Psoas muscle (tissue), 8 donors: ENCODE results near the gene ABCG2. TPM values are rescaled to one million over a fixed set of nuclear protein-coding genes. Genes with fewer than 3 reads are reported as not detected.
A peak's percentile ranks its signal among the peaks of the same experiment; 100 is the strongest.

Experiments used
- ATAC-seq, 4 donors: fragments of 200-7000 bp; cut with Tn5 transposase; one replicate each; pipeline ENCODE4 v1.9.1; 2020; ENCODE audit warnings: moderate library complexity in 3 of 4, mild to moderate bottlenecking in 2 of 4
- DNase-seq, 2 donors: peaks; one replicate each; pipeline ENCODE4 v3.0.0-alpha.2; 2020
- H3K27ac ChIP-seq: fragments of 200-600 bp; one replicate; pipeline ENCODE4 v1.8.0; 2022
- H3K27me3 ChIP-seq, 3 donors: fragments of 200-600 bp in 1 of 3; one replicate each; pipeline versions ENCODE4 v1.6.1 to v1.8.0; 2013 to 2022; ENCODE audit warnings: low read length in 2 of 3, mild to moderate bottlenecking in 2 of 3, moderate library complexity in 1 of 3; ENCODE audit not compliant: insufficient read depth in 3 of 3
- H3K36me3 ChIP-seq, 2 donors: fragments of 200-600 bp in 1 of 2; one replicate each; pipeline versions ENCODE4 v1.6.1 to v1.8.0; 2013 to 2022; ENCODE audit warnings: low read depth in 1 of 2, mild to moderate bottlenecking in 1 of 2, moderate library complexity in 1 of 2; ENCODE audit not compliant: insufficient read depth in 1 of 2
- H3K4me1 ChIP-seq: fragments of 200-600 bp; one replicate; pipeline ENCODE4 v1.8.0; 2022
- H3K4me3 ChIP-seq: fragments of 200-600 bp; one replicate; pipeline ENCODE4 v1.8.0; 2022; ENCODE audit warnings: mild to moderate bottlenecking
- H3K9me3 ChIP-seq: fragments of 200-600 bp; one replicate; pipeline ENCODE4 v1.8.0; 2022
- WGBS, 3 donors: extraction: QIAGEN DNeasy Blood & Tissue Kit; methylation state at CpG; one replicate each; pipeline versions ENCODE4 v1.1.6 to v1.1.7; 2013; 5-methylcytosine and 5-hydroxymethylcytosine counted together
- intact Hi-C, 2 donors: fragments of 100-400 bp; cut with DNase I; formaldehyde crosslinking; loops; one replicate each; pipeline versions ENCODE4 v1.11.0 to v1.14.2; 2022
- polyA plus RNA-seq, 3 donors: library from polyadenylated mRNA; stranded (reverse); fragments of 200-250 nt; gene quantifications; one replicate each; pipeline ENCODE4 v1.2.3, GENCODE V29; 2013
- total RNA-seq, 4 donors: library from RNA; stranded (reverse); fragmentation: NEBNext Ultra II Directional in 2 of 4; extraction: Animal tissue kit (Norgen Biotek cat#: 25700) in 2 of 4; gene quantifications; one replicate each; pipeline versions ENCODE4 v1.2.1 to v1.2.4, GENCODE V29; 2021 to 2023
- TF ChIP-seq, protein P1 (sequence below): fragments of 200-600 bp; IDR thresholded peaks from one replicate; pipeline ENCODE4 v1.8.0; 2022; ENCODE audit warnings: antibody characterized with exemption
- donor health status: healthy with polysubstance abuse.
- donor health status: DM: no; HTN: no; CAD: no; lungs with moderate emphysema.
- donor health status: Bipolar disorder and iron deficiency.
- donor health status: healthy.
- donor health status: DM: yes; HTN: yes; CAD: no.
- donor health status: DM: no; HTN: no; CAD: no.
- donor health status: DM: no; HTN: no; CAD: no.
- donor health status: DM: yes; HTN: yes; CAD: no.

Gene ABCG2
- total and polyA plus RNA-seq, 7 donors, result 0.09 to 1.8 (median 0.19) TPM

DNA sequence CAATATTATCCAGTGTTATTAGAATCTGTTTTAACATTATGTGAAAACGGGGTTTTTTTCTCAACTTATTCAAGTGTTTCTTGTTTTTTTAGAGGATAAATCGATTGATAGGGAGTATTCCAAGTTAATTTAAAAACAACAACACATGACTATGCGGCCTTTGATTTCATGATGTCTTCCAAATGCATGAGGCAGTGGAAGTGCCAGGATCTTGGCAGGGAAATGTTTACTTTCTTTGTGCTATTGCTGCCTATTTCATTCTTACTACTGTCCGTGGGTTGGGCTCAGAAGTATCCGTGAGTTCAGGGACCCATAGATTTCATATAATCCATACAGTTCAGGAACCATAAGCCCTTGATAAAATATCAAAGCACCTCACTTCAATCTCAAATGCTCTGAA lies 64.6 kb downstream of the ABCG2 start:
- TF ChIP-seq, protein P1, sequence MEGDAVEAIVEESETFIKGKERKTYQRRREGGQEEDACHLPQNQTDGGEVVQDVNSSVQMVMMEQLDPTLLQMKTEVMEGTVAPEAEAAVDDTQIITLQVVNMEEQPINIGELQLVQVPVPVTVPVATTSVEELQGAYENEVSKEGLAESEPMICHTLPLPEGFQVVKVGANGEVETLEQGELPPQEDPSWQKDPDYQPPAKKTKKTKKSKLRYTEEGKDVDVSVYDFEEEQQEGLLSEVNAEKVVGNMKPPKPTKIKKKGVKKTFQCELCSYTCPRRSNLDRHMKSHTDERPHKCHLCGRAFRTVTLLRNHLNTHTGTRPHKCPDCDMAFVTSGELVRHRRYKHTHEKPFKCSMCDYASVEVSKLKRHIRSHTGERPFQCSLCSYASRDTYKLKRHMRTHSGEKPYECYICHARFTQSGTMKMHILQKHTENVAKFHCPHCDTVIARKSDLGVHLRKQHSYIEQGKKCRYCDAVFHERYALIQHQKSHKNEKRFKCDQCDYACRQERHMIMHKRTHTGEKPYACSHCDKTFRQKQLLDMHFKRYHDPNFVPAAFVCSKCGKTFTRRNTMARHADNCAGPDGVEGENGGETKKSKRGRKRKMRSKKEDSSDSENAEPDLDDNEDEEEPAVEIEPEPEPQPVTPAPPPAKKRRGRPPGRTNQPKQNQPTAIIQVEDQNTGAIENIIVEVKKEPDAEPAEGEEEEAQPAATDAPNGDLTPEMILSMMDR, result no peak
- no peaks in the 10 kb centered on the region for H3K9me3 ChIP-seq
- 81 to 88% (median 86%) methylated on average over 5 of the region's 5 CpGs for WGBS, 3 donors
- peaks cover 8% of the 10 kb centered on the region for H3K4me1 ChIP-seq
- ATAC-seq, result no peak
- H3K27ac ChIP-seq, result no peak overlapping the region
- H3K4me3 ChIP-seq, result no peak overlapping the region
- no peaks in the 10 kb centered on the region for H3K36me3 ChIP-seq
- H3K27me3 ChIP-seq, result no peaks in the 10 kb centered on the region
- intact Hi-C loops, result no loop called here
- no peak for DNase-seq

DNA sequence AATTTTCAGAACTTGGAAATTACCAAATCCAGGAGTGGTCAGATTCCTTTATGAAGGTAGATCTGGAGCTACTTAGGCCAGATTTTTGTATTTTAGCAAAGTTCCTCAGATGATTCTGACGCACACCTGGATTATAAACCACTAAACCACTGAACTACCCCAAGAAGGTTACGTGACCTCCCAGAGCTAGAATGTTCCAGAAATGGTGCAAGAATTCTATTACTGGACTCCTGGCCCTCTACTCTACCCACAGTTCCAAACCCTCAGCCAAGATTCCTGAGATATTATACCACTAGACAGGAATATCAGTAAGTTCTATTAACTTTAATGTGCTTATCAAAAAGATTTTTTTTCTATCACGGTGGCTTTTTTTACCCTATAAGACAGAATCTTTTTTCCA lies 67.1 kb downstream of the ABCG2 start:
- ATAC-seq, result peak; percentile 68 to 97 (median 80)
- intact Hi-C loops, result no loop called here
- Histone ChIP-seq H3K9me3 (no peaks in the 10 kb centered on the region), H3K4me3 (no peak overlapping the region), H3K36me3 (no peaks in the 10 kb centered on the region), H3K4me1 (peaks cover 8% of the 10 kb centered on the region), H3K27me3 (no peaks in the 10 kb centered on the region), H3K27ac (peak overlapping the region; percentile 42)
- 38 to 62% (median 51%) methylated on average over 3 of the region's 3 CpGs for WGBS, 3 donors
- TF ChIP-seq, protein P1, result no peak
- DNase-seq, result no peak

DNA sequence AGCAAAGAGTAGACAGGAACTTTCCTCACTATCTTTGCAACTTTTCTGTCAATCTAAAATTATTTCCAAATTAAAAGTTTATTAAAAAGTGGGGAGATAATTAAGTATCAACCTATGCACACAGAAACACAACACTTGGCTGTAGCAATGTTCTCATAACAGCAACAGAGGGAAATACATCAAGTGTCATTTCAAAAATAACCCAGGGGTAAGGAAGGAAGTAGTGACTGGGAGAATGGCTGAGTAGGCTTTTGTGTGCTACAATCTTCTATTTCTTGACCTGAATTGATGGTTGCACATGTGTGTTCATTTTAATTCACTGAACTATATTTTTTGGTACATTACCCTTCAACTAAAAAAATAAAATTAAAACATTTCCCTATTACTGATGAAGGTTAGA lies 67.5 kb downstream of the ABCG2 start:
- H3K27me3 ChIP-seq, result no peaks in the 10 kb centered on the region
- peak in 2 of 4 donors; percentile 60 to 75 for ATAC-seq
- no peak for DNase-seq

DNA sequence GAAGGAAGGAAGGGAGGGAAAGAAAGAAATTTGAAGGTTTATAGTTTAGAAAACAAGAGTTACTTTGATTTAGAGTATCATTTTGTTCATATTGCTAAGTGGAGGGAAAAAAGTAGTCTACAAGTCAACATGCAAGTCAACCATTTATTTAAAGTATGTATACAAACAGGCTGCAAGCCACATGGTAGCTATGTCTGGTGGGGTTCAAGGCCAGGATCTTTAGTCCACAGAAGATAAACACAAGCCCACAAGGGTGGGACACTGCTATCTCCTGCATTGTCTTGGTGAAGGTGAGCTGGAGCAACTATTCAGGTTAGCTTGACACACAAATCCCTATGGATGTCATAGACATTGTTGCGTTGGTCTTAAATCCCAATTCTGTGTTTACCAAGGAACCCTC lies 71.4 kb downstream of the ABCG2 start:
- H3K4me3 ChIP-seq, result no peak overlapping the region
- no peaks in the 10 kb centered on the region for H3K27me3 ChIP-seq
- intact Hi-C loops, result no loop called here

More for the DNA sequence above, 67.5 kb downstream of the ABCG2 start:
- Histone ChIP-seq H3K4me3 (no peak overlapping the region), H3K36me3 (no peaks in the 10 kb centered on the region), H3K4me1 (peaks cover 8% of the 10 kb centered on the region), H3K27ac (peak overlapping the region; percentile 42), H3K9me3 (no peaks in the 10 kb centered on the region)
- intact Hi-C loops, result no loop called here
- TF ChIP-seq, protein P1, result no peak

DNA sequence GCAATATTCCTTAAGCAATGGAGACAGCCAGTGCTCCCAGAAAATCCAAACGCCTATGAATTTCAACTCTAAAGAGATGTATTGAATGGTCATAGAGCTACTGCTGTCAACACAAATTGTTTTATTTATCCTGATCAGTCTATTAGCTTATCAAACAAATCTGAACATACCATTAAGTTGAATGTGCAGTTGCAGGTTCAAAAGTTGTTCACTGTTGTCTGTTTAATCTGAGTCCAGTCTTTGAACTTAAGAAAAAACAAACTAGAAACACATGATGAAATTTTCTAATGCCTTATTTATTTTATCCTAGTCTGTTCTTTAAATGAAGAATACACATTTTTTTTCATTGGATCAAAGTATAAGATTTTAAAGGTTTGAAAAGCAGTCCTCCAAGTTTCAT lies 77.8 kb downstream of the ABCG2 start:
- Histone ChIP-seq H3K4me1 (no peaks in the 10 kb centered on the region), H3K27me3 (no peaks in the 10 kb centered on the region), H3K36me3 (peaks cover 0 to 22% of the 10 kb centered on the region in 2 donors), H3K9me3 (no peaks in the 10 kb centered on the region), H3K27ac (no peak overlapping the region), H3K4me3 (no peak overlapping the region)
- 84 to 91% (median 89%) methylated on average over 1 of the region's 1 CpG for WGBS, 3 donors
- intact Hi-C loops, result no loop called here
- DNase-seq (no peak), ATAC-seq (no peak)
- TF ChIP-seq, protein P1, result no peak

More for the DNA sequence above, 71.4 kb downstream of the ABCG2 start:
- DNase-seq (no peak), ATAC-seq (no peak)
- WGBS, 3 donors, result 94 to 98% (median 97%) methylated on average over 1 of the region's 1 CpG
- H3K27ac ChIP-seq, result no peak overlapping the region
- peaks cover 8% of the 10 kb centered on the region for H3K4me1 ChIP-seq
- TF ChIP-seq, protein P1, result no peak
- H3K36me3 ChIP-seq, result no peaks in the 10 kb centered on the region
- H3K9me3 ChIP-seq, result no peaks in the 10 kb centered on the region
